ENCODE data around the gene OR11G2. TPM values are rescaled to one million over a fixed set of nuclear protein-coding genes. Genes with fewer than 3 reads are reported as not detected.

OR11G2 gene
- total and polyA plus RNA-seq, 2 of the 8 experiments (the other 6 are each of a cell fraction or from before 2014, with no cell fraction given): not detected

GRCh38 chr14:20223410-20223809 is 32.7 kb downstream of the OR11G2 start, which contains the start of gene OR11H6:
OR11H6 (plus strand) TSS chr14:20223710; CDS start chr14:20223710, 0 bp downstream.
- FAIRE-seq (no peak), DNase-seq (ENCODE audit: low read depth in 1 of 2, low spot score in 2 of 2) (no peak)
- H3K9me3 ChIP-seq (ENCODE audit: insufficient read depth in 2 of 2, low read depth in 1 of 2, low read length in 1 of 2): peaks cover 58 to 69% of the 10 kb centered on the region in 2 experiments
- TF ChIP-seq GABPA (IDR thresholded peaks at IDR 0.05; ENCODE audit: borderline replicate concordance, insufficient read depth, low read length): no peak
- no peak for TF ChIP-seq CHD2 (IDR thresholded peaks at IDR 0.05; ENCODE audit: low read length)
- no peak for TF ChIP-seq YY1 (IDR thresholded peaks at IDR 0.05; ENCODE audit: low read depth, low read length)
- TF ChIP-seq, protein P1, sequence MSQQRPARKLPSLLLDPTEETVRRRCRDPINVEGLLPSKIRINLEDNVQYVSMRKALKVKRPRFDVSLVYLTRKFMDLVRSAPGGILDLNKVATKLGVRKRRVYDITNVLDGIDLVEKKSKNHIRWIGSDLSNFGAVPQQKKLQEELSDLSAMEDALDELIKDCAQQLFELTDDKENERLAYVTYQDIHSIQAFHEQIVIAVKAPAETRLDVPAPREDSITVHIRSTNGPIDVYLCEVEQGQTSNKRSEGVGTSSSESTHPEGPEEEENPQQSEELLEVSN (IDR thresholded peaks at IDR 0.05): no peak
- no peak for TF ChIP-seq EZH2 (IDR thresholded peaks at IDR 0.05; ENCODE audit: low read depth, low read length, severe bottlenecking)
- TF ChIP-seq, protein P2, sequence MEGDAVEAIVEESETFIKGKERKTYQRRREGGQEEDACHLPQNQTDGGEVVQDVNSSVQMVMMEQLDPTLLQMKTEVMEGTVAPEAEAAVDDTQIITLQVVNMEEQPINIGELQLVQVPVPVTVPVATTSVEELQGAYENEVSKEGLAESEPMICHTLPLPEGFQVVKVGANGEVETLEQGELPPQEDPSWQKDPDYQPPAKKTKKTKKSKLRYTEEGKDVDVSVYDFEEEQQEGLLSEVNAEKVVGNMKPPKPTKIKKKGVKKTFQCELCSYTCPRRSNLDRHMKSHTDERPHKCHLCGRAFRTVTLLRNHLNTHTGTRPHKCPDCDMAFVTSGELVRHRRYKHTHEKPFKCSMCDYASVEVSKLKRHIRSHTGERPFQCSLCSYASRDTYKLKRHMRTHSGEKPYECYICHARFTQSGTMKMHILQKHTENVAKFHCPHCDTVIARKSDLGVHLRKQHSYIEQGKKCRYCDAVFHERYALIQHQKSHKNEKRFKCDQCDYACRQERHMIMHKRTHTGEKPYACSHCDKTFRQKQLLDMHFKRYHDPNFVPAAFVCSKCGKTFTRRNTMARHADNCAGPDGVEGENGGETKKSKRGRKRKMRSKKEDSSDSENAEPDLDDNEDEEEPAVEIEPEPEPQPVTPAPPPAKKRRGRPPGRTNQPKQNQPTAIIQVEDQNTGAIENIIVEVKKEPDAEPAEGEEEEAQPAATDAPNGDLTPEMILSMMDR (IDR thresholded peaks at IDR 0.05; ENCODE audit: control extremely low read depth in 1 of 3, insufficient read depth in 1 of 3, low read depth in 1 of 3, low read length in 3 of 3): no peak
- CTCF ChIA-PET (ENCODE audit: partially characterized antibody): no interaction called here
- H3K23ac ChIP-seq (ENCODE audit: insufficient read length): no peak within 1 kb of the TSS
- H3K56ac ChIP-seq (replicated peaks; ENCODE audit: insufficient read length, low read depth, low read length): no peak within 1 kb of the TSS
- H3K9ac ChIP-seq (replicated peaks in 1 of 4; ENCODE audit: extremely low read depth in 1 of 4, low read depth in 3 of 4, low read length in 3 of 4): no peak within 1 kb of the TSS
- no peak within 1 kb of the TSS for H2BK20ac ChIP-seq (ENCODE audit: low read length)
- no peak within 1 kb of the TSS for H3K4ac ChIP-seq (replicated peaks; ENCODE audit: insufficient read length, low read depth, low read length)
- H3K4me3 ChIP-seq (ENCODE audit: extremely low read depth in 1 of 4, insufficient read depth in 2 of 4, low read depth in 3 of 4, low read length in 4 of 4): no peak within 1 kb of the TSS
- POLR2A ChIA-PET (ENCODE audit: partially characterized antibody): no interaction called here
- H4K91ac ChIP-seq (replicated peaks; ENCODE audit: insufficient read length, low read length): no peak within 1 kb of the TSS
- no peak within 1 kb of the TSS for H2BK12ac ChIP-seq (ENCODE audit: low read depth, low read length)
- H2BK120ac ChIP-seq (replicated peaks; ENCODE audit: low read depth, low read length): no peak within 1 kb of the TSS
- H4K5ac ChIP-seq (ENCODE audit: insufficient read length, low read depth, low read length): no peak within 1 kb of the TSS
- H3K18ac ChIP-seq (ENCODE audit: extremely low read depth, low read length): no peak within 1 kb of the TSS
- H3K27ac ChIP-seq (ENCODE audit: low read depth, low read length): no peak within 1 kb of the TSS
- WGBS, 2 experiments (ENCODE audit: extremely low coverage in 1 of 2, insufficient coverage in 1 of 2, insufficient read length in 1 of 2, insufficient replicate concordance in 2 of 2, low coverage in 1 of 2, low lambda C conversion rate in 2 of 2, missing lambda C conversion rate in 1 of 2): 56% methylated on average over 2 of the region's 2 CpGs; no CpG with 5 or more reads in 1 of the 2 experiments
- no peaks in the 10 kb centered on the region for H3K4me1 ChIP-seq (replicated peaks in 1 of 4; ENCODE audit: control insufficient read depth in 3 of 4, insufficient read depth in 4 of 4, low read length in 3 of 4)
- no peak within 1 kb of the TSS for H2AK5ac ChIP-seq (ENCODE audit: low read depth, low read length)
- H3K14ac ChIP-seq (ENCODE audit: insufficient read length): no peak within 1 kb of the TSS
- H3K23me2 ChIP-seq (ENCODE audit: low read depth, low read length): no peaks in the 10 kb centered on the region
- H3K36me3 ChIP-seq (ENCODE audit: control insufficient read depth in 2 of 4, insufficient read depth in 4 of 4, low read length in 3 of 4): no peaks in the 10 kb centered on the region
- H3K27me3 ChIP-seq (replicated peaks in 1 of 4; ENCODE audit: control insufficient read depth in 3 of 4, extremely low read depth in 1 of 4, insufficient read depth in 3 of 4, low read length in 3 of 4): no peaks in the 10 kb centered on the region
- no peak within 1 kb of the TSS for H4K8ac ChIP-seq (ENCODE audit: extremely low read depth, insufficient read depth, low read length)
- no peaks in the 10 kb centered on the region for H3K79me2 ChIP-seq (ENCODE audit: control insufficient read depth in 1 of 2, insufficient read depth in 2 of 2, low read length in 2 of 2)
- H2AFZ ChIP-seq (ENCODE audit: low read length): no peak within 1 kb of the TSS
- no peak within 1 kb of the TSS for H2BK5ac ChIP-seq (ENCODE audit: low read depth, low read length)
- no peaks in the 10 kb centered on the region for H4K20me1 ChIP-seq (replicated peaks in 1 of 2; ENCODE audit: control insufficient read depth in 1 of 2, insufficient read depth in 2 of 2, low read length in 2 of 2)
- H2BK15ac ChIP-seq (ENCODE audit: low read length): no peak within 1 kb of the TSS
- no peak within 1 kb of the TSS for H3K4me2 ChIP-seq (ENCODE audit: insufficient read depth in 1 of 2, low read depth in 2 of 2, low read length in 2 of 2)
- H3K79me1 ChIP-seq (ENCODE audit: low read depth, low read length): no peaks in the 10 kb centered on the region
